ENCODE data around the gene KRTAP20-1.

DNA sequence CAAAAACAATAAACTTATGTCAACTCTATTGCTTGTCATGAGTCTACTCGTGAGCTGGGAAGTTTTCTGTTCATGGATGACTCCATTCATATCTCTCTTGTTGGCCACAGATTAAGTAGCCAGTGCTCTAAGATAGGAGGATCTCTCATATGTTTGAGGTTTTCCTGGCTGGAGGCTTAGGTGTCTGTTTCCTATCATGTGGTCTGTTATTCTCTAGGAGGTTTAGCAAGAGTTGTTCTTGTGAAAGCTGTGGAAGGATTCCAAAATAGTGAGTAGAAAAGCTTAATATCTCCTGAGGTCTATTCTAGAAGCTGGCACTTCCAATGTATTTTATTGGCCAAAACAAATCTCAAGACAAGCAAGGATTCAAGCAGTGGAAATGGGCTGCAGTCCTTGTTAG, 13.0 kb downstream of the KRTAP20-1 start:
- TF ChIP-seq, protein P1, sequence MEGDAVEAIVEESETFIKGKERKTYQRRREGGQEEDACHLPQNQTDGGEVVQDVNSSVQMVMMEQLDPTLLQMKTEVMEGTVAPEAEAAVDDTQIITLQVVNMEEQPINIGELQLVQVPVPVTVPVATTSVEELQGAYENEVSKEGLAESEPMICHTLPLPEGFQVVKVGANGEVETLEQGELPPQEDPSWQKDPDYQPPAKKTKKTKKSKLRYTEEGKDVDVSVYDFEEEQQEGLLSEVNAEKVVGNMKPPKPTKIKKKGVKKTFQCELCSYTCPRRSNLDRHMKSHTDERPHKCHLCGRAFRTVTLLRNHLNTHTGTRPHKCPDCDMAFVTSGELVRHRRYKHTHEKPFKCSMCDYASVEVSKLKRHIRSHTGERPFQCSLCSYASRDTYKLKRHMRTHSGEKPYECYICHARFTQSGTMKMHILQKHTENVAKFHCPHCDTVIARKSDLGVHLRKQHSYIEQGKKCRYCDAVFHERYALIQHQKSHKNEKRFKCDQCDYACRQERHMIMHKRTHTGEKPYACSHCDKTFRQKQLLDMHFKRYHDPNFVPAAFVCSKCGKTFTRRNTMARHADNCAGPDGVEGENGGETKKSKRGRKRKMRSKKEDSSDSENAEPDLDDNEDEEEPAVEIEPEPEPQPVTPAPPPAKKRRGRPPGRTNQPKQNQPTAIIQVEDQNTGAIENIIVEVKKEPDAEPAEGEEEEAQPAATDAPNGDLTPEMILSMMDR (IDR thresholded peaks at IDR 0.05; ENCODE audit: low read depth, low read length, poor library complexity, severe bottlenecking) = no peak
- TF ChIP-seq EZH2phosphoT487 (IDR thresholded peaks at IDR 0.05; ENCODE audit: borderline replicate concordance, low read length) = no peak

Measured in DOHH2 (cell line).